ENCODE measurements around the gene AHRR.
"Not testable (repeated sequence)": the region's sequence is repeated elsewhere in the genome, so short reads cannot be mapped to it uniquely, and the experiment has no call there.

AHRR gene

DNA sequence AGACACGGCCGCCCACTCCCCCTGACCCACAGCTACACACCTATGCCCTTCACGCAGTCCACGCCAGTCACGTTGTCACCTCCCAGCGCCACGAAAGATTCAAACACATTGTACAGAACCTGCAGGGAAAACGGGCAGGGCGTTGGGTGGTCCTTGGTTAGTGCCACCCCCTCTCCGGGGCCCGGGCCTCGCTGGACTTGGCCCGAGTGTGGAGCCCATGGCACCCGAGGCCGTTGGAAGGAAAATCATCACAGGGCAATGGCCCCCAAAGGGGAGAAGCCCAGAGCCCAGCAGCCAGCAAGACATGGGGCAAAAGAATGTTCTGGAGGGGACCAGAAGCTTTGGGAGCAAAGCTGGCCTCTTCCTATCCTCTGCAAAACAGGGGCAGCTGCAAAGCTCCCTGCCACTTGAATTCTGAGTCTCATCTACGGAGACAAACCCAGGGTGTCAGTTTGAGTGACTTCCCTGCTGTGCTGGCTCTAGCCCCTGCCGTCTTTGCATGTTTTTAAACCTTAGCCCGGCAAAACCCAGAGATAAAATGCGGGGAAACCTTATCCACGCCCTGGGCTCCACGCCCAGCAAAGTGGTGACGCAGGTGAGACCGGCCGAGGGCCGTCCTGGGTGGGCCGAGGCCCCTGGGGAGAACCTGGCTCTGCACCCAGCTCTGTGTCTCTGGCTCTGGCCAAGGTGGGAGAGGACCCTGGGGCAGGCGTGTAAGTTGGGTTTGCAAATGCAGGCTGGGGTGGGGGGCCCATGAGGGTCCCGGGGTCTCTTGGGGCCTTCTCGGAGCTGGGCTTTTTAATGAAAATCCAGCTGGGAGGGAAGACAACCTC lies 163.8 kb downstream of the AHRR start:
- no peak for DNase-seq (ENCODE audit: low read depth in 2 of 2, low spot score in 1 of 2)

DNA sequence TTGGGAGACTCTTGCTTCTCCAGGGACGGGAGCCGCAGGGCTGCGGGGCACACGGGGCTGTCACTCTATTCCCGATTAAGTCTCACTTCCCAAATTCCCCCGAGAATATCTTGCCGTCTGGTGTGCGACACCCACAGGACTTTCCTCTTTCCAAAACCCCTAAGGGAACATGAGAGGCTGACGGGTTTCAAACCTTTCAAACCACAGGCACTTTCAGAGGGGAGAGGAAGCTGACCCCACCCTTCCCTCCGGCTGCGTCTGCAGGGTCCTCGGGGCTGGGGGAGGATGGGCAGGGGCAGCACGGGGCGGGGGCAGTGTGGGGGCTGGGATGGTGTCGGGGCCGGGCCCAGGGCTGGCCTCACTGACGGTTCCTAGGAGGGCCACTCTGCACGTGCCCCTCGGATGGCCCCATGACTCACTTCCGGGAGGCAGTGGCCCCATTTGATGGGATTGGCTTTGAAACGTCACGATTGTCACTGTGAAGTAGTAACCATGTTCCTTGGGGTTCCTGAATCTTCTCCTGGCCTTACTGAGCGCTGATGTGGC lies 164.5 kb downstream of the AHRR start:
- no peak for DNase-seq (ENCODE audit: low read depth in 2 of 2, low spot score in 1 of 2)

- DNase-seq (ENCODE audit: low read depth in 2 of 2, low spot score in 1 of 2): not testable (repeated sequence)
Measured at GRCh38 chr5:486597-486996, 165.1 kb downstream of the AHRR start.

Measured in stimulated activated CD8-positive, alpha-beta memory T cell treated with anti-CD3 and anti-CD28 coated beads, Interleukin-4, amount 100 ng/mL, for 4 hours (primary cell).